ENCODE data around the gene HP1BP3. TPM values are rescaled to one million over a fixed set of nuclear protein-coding genes. Genes with fewer than 3 reads are reported as not detected.

HP1BP3 gene
- polyA plus RNA-seq, 2 donors: 66.3 to 85.1 TPM

DNA sequence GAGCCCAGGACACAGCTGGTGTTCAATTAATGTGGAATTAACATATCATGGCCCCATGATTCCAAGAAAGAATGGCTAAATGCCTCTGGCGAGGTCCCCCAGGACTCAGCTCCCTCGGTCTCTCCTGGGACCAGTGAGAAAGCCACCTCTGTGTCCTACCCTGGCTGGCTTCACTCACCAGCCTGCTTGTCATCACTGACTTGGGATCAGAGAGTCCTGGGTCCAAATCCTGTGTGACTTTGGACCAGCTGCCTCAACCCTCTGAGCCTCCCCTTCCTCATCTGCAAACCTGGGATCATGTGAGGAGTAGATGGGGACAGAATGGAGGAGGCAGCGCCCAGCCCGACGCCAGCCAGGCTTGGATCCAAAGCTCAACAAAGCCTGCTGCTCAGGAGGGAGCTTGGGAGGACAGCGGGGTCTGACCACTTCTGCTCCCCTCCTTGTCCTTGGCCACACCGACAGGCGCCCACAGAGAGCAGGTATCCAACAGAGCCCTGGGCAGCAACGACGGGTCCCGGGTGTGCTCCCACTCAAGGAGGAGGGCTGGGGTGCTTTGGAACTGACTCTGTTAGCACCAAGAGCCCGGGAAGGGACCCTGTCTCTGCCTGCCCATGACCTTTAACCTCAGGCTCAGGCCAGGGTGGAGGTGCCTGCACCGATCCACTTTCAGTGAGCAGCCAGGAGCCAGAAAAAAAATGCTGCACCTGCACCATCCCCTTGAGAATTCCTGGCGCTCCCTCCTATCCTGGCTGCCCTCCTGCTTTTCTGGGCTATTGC is 57.8 kb downstream of the HP1BP3 start:
- Histone ChIP-seq H3K27me3 (ENCODE audit: control insufficient read depth in 1 of 2, insufficient read depth in 2 of 2, low read length in 2 of 2) (peaks cover 0 to 3% of the 10 kb centered on the region in 2 donors), H3K9me3 (ENCODE audit: control insufficient read depth in 2 of 2, insufficient read depth in 1 of 2, low read depth in 1 of 2, low read length in 1 of 2) (peaks cover 0 to 7% of the 10 kb centered on the region in 2 donors), H3K36me3 (ENCODE audit: control insufficient read depth in 2 of 2, insufficient read depth in 2 of 2, low read length in 1 of 2) (no peaks in the 10 kb centered on the region), H3K4me1 (ENCODE audit: control insufficient read depth in 2 of 2, insufficient read depth in 2 of 2, low read length in 1 of 2) (peaks cover 2 to 14% of the 10 kb centered on the region in 2 donors), H3K27ac (ENCODE audit: low read depth in 2 of 2, low read length in 1 of 2) (no peak overlapping the region), H3K4me3 (ENCODE audit: low read depth in 1 of 2, low read length in 2 of 2) (no peak overlapping the region)
- WGBS, 2 donors: 44 to 61% methylated on average over 14 of the region's 14 CpGs

GRCh38 chr1:20728371-20729154 is 58.5 kb downstream of the HP1BP3 start:
- Histone ChIP-seq H3K36me3 (ENCODE audit: control insufficient read depth in 2 of 2, insufficient read depth in 2 of 2, low read length in 1 of 2) (no peaks in the 10 kb centered on the region), H3K4me1 (ENCODE audit: control insufficient read depth in 2 of 2, insufficient read depth in 2 of 2, low read length in 1 of 2) (peaks cover 2 to 19% of the 10 kb centered on the region in 2 donors), H3K4me3 (ENCODE audit: low read depth in 1 of 2, low read length in 2 of 2) (no peak overlapping the region), H3K27me3 (ENCODE audit: control insufficient read depth in 1 of 2, insufficient read depth in 2 of 2, low read length in 2 of 2) (peaks cover 0 to 3% of the 10 kb centered on the region in 2 donors), H3K27ac (ENCODE audit: low read depth in 2 of 2, low read length in 1 of 2) (no peak overlapping the region), H3K9me3 (ENCODE audit: control insufficient read depth in 2 of 2, insufficient read depth in 1 of 2, low read depth in 1 of 2, low read length in 1 of 2) (peaks cover 0 to 7% of the 10 kb centered on the region in 2 donors)
- 64 to 71% methylated on average over 9 of the region's 9 CpGs for WGBS, 2 donors

GRCh38 chr1:20727746-20728316 is 59.3 kb downstream of the HP1BP3 start:
- H3K27ac ChIP-seq (ENCODE audit: low read depth in 2 of 2, low read length in 1 of 2): no peak overlapping the region
- H3K36me3 ChIP-seq (ENCODE audit: control insufficient read depth in 2 of 2, insufficient read depth in 2 of 2, low read length in 1 of 2): no peaks in the 10 kb centered on the region
- peaks cover 2 to 16% of the 10 kb centered on the region in 2 donors for H3K4me1 ChIP-seq (ENCODE audit: control insufficient read depth in 2 of 2, insufficient read depth in 2 of 2, low read length in 1 of 2)
- H3K27me3 ChIP-seq (ENCODE audit: control insufficient read depth in 1 of 2, insufficient read depth in 2 of 2, low read length in 2 of 2): peaks cover 0 to 3% of the 10 kb centered on the region in 2 donors
- H3K9me3 ChIP-seq (ENCODE audit: control insufficient read depth in 2 of 2, insufficient read depth in 1 of 2, low read depth in 1 of 2, low read length in 1 of 2): peaks cover 0 to 7% of the 10 kb centered on the region in 2 donors
- 53 to 58% methylated on average over 12 to 13 of the region's 13 CpGs for WGBS, 2 donors
- no peak overlapping the region for H3K4me3 ChIP-seq (ENCODE audit: low read depth in 1 of 2, low read length in 2 of 2)

GRCh38 chr1:20726932-20727745 is 60.0 kb downstream of the HP1BP3 start:
- peaks cover 0 to 10% of the 10 kb centered on the region in 2 donors for H3K4me1 ChIP-seq (ENCODE audit: control insufficient read depth in 2 of 2, insufficient read depth in 2 of 2, low read length in 1 of 2)
- no peak overlapping the region for H3K27ac ChIP-seq (ENCODE audit: low read depth in 2 of 2, low read length in 1 of 2)
- H3K27me3 ChIP-seq (ENCODE audit: control insufficient read depth in 1 of 2, insufficient read depth in 2 of 2, low read length in 2 of 2): peaks cover 0 to 3% of the 10 kb centered on the region in 2 donors
- H3K36me3 ChIP-seq (ENCODE audit: control insufficient read depth in 2 of 2, insufficient read depth in 2 of 2, low read length in 1 of 2): no peaks in the 10 kb centered on the region
- H3K4me3 ChIP-seq (ENCODE audit: low read depth in 1 of 2, low read length in 2 of 2): no peak overlapping the region
- whole genome bisulfite sequencing, 2 donors: 91 to 94% methylated on average over 17 of the region's 17 CpGs
- H3K9me3 ChIP-seq (ENCODE audit: control insufficient read depth in 2 of 2, insufficient read depth in 1 of 2, low read depth in 1 of 2, low read length in 1 of 2): peaks cover 0 to 7% of the 10 kb centered on the region in 2 donors

GRCh38 chr1:20726118-20726911 is 60.8 kb downstream of the HP1BP3 start:
- H3K4me1 ChIP-seq (ENCODE audit: control insufficient read depth in 2 of 2, insufficient read depth in 2 of 2, low read length in 1 of 2): peaks cover 0 to 10% of the 10 kb centered on the region in 2 donors
- no peak overlapping the region for H3K4me3 ChIP-seq (ENCODE audit: low read depth in 1 of 2, low read length in 2 of 2)
- H3K36me3 ChIP-seq (ENCODE audit: control insufficient read depth in 2 of 2, insufficient read depth in 2 of 2, low read length in 1 of 2): no peaks in the 10 kb centered on the region
- H3K27me3 ChIP-seq (ENCODE audit: control insufficient read depth in 1 of 2, insufficient read depth in 2 of 2, low read length in 2 of 2): peaks cover 0 to 3% of the 10 kb centered on the region in 2 donors
- 70 to 73% methylated on average over 25 of the region's 25 CpGs for WGBS, 2 donors
- peaks cover 0 to 7% of the 10 kb centered on the region in 2 donors for H3K9me3 ChIP-seq (ENCODE audit: control insufficient read depth in 2 of 2, insufficient read depth in 1 of 2, low read depth in 1 of 2, low read length in 1 of 2)
- H3K27ac ChIP-seq (ENCODE audit: low read depth in 2 of 2, low read length in 1 of 2): no peak overlapping the region

DNA sequence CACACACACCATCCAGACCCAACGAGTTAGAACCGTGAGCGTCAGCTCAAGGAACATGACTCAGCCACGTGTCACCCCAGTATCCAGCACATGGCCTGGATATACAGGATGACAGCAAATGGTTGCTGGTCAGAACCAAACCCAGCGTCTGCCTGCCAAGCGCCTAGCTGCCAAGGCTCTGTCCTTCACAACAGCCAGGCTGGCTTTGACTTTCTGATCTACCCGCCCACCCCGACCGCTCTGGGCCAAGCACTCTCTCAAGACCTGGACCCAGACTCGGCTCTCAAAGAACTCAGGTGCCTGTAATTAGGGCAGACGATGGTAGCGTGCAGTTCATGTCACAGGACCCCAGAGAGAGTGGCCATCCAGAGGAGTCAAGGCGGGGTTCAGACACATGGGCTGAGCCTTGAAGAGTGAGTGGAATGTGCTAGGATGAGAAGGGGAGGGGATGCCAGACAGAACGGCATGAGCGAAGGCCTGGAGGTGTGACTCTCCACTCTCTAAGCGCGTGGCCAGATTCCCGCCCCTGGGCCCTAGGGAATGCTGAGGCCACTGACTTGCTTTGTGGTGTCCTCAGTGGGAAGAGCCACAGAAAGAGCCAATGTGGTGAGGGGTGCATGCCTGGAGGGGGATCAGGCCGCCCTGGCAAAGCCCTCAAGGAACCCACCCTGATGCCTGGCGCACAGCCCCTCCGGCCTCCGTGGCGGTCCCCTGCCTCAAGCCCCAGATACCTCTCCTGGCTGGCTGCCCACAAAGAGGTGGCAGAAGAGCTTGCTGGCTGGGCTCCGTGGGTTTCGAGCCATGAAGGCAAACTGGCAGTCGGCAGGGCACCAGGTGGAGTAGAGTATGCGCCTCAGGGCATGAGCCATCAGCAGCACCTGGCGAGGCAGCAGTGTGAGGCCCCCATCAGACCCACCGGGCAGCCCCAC is 61.7 kb downstream of the HP1BP3 start:
- H3K27ac ChIP-seq (ENCODE audit: low read depth in 2 of 2, low read length in 1 of 2): no peak overlapping the region
- H3K36me3 ChIP-seq (ENCODE audit: control insufficient read depth in 2 of 2, insufficient read depth in 2 of 2, low read length in 1 of 2): no peaks in the 10 kb centered on the region
- 67 to 71% methylated on average over 29 of the region's 29 CpGs for WGBS, 2 donors
- H3K27me3 ChIP-seq (ENCODE audit: control insufficient read depth in 1 of 2, insufficient read depth in 2 of 2, low read length in 2 of 2): peaks cover 0 to 3% of the 10 kb centered on the region in 2 donors
- H3K9me3 ChIP-seq (ENCODE audit: control insufficient read depth in 2 of 2, insufficient read depth in 1 of 2, low read depth in 1 of 2, low read length in 1 of 2): peaks cover 0 to 7% of the 10 kb centered on the region in 2 donors
- peaks cover 0 to 10% of the 10 kb centered on the region in 2 donors for H3K4me1 ChIP-seq (ENCODE audit: control insufficient read depth in 2 of 2, insufficient read depth in 2 of 2, low read length in 1 of 2)
- H3K4me3 ChIP-seq (ENCODE audit: low read depth in 1 of 2, low read length in 2 of 2): no peak overlapping the region

DNA sequence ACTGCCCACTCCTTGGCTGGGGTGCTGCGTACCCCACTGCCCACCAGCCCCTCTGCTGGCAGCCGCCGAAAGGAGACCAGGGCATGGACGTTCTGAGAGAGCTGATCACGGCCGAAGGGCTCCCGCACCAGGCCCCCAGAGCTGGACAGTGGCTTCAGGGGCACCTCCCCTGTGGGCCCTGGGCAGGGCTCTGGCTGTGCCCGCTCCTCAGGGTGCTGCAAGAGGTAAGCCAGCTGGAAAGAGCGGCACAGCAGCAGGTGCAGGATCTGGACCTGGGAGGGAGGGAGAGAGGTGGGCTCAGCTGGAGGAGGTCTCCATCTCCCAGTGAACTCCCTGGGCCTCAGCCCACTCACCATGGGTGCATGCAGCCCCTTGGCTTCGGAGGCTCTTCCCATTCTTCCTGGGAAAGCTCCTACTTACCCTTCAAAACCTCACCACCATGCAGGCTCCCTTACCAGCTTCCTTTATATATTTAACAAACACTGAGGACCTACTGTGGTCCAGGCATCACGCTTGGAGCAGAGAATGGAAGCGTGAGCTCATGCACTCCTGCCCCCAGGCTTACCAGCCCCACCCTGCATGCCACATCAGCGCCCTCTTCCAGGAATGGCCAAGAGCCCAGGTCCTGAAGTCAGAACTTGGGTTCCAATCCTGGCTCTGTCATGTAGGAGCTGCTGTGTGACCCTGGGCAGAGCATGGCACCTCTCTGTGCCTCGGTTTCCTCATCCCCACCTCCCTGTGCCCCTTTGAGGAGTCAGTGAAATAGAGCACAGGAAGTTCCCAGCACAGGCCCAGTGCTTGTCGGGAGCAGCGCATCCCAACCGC is 62.5 kb downstream of the HP1BP3 start:
- no peak overlapping the region for H3K27ac ChIP-seq (ENCODE audit: low read depth in 2 of 2, low read length in 1 of 2)
- no peaks in the 10 kb centered on the region for H3K36me3 ChIP-seq (ENCODE audit: control insufficient read depth in 2 of 2, insufficient read depth in 2 of 2, low read length in 1 of 2)
- no peak overlapping the region for H3K4me3 ChIP-seq (ENCODE audit: low read depth in 1 of 2, low read length in 2 of 2)
- 79 to 84% methylated on average over 17 of the region's 17 CpGs for WGBS, 2 donors
- H3K4me1 ChIP-seq (ENCODE audit: control insufficient read depth in 2 of 2, insufficient read depth in 2 of 2, low read length in 1 of 2): peaks cover 0 to 10% of the 10 kb centered on the region in 2 donors
- no peaks in the 10 kb centered on the region for H3K27me3 ChIP-seq (ENCODE audit: control insufficient read depth in 1 of 2, insufficient read depth in 2 of 2, low read length in 2 of 2)
- H3K9me3 ChIP-seq (ENCODE audit: control insufficient read depth in 2 of 2, insufficient read depth in 1 of 2, low read depth in 1 of 2, low read length in 1 of 2): peaks cover 0 to 7% of the 10 kb centered on the region in 2 donors
